GM21367 (cell line): Measurements from ENCODE around the gene MYL7.
"Not testable (repeated sequence)": the region's sequence is repeated elsewhere in the genome, so short reads cannot be mapped to it uniquely, and the experiment has no call there.

Experiments used
- ATAC-seq: cut with Tn5 transposase; IDR thresholded peaks from one replicate; pipeline ENCODE4 v1.9.1; 2021; ENCODE audit not compliant: unreplicated experiment

MYL7 gene

GRCh38 chr7:44133295-44133694 is 7.8 kb downstream of the MYL7 start:
- ATAC-seq = no peak

- ATAC-seq = no peak
Measured at GRCh38 chr7:44132039-44132438, 9.1 kb downstream of the MYL7 start.

GRCh38 chr7:44131173-44132029 is 9.7 kb downstream of the MYL7 start:
- ATAC-seq = no peak

DNA sequence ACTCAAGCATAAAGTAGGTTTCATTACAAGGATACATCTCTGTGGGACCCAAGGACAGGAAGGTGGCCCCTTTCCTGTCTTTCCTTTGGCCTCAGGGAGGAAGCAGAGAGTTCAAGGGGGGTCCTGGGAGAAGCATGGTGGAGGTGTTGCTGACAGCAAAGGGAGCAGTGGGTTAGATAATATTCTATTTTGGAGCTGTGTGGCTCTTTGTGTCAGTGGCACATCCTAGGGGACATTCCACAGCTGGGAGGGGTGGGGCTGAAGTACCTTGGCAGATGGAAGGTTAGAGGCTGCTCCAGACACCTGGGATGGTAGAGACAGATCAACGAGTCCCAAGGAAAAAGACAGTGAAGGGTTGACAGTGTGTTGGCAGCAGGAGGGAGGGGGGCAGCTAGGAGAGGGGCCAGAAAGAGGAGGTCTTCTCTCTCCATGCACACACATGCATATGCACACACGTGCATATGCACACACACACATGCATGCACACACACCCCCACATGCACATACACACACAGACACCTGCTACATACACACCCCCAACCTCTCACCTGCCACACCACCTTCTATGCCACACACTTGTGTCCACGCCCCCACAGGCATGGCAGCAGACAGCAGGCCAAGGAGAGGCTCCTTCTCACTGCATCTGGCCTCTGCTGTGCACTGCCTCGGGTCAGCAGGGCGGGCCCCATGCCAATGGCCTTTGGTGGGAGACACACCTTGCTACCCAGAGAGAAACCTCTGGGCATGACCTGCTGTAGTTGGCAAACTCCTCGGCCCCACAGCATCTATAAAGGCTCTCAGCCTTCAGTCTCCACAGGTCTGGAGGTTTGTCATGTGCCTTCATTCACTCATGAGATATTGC is 12.2 kb downstream of the MYL7 start:
- no peak for ATAC-seq

DNA sequence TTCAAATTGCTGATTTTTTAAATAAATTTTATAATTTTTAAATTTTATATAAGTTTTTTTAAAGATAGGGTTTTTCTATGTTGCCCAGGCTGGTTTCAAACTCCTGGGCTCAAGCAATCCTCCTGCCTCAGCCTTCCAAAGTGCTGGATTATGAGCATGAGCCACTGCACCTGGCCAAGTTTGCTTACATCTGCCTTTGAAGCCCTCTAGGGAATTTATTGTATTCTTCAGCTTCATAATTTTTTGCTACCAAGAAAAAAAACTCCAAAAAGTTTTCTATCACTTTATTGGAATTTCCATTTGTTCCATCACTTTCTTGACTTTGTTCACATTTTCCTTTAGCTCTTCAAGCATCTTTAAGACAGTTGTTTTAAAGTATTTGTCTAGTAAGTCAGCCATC is 14.0 kb downstream of the MYL7 start:
- ATAC-seq = no peak

- not testable (repeated sequence) for ATAC-seq
Measured at GRCh38 chr7:44126574-44126973, 14.6 kb downstream of the MYL7 start.

GRCh38 chr7:44124822-44125202 is 16.3 kb downstream of the MYL7 start:
- ATAC-seq = no peak

DNA sequence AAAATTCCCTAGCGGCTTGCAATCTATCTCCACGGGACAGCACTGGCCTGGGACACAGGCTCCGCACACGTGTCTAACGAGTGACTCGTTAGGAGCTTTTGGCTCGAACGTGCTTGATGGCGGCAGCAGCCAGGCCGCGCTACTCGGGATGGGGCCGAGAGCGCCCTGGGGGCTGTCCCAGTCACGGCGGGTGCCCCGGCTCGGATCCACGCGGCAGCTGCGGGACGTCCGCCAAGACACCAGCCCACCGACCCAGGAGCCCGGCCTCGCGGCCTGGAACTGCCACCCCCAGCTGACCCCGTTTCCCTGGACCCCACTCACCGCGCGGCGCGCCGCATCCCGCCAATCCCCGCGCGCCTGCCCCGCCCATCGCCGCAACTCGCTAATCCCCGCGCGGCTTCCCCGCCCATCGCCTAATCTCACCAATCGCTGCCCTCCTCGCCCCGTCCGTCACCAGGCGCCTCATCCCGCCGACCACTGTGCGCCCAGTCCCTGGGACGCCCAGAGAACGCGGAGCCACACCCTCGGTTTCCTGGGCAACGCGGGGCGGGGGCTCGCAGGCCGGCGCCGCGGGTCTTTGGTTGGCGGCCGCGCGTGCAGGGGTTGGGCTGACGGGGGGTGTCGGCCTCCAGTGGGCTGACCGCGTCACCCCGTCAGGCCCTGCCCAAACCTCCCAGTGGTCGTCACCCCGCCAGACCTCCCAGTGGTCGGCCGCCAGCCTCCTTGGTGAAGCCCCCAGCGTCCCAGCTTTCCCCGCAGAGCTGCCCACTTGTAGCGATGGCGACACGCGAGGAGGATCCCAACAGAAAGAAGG is 17.7 kb downstream of the MYL7 start, which contains the start of gene POLD2:
POLD2 (minus strand) TSS at position 359 of the 814 bp plus-strand sequence. CDS start 1,495 bp downstream, outside the sequence.
- peak; percentile 98 for ATAC-seq

- ATAC-seq = no peak
Measured at GRCh38 chr7:44122529-44122928, 18.6 kb downstream of the MYL7 start.

DNA sequence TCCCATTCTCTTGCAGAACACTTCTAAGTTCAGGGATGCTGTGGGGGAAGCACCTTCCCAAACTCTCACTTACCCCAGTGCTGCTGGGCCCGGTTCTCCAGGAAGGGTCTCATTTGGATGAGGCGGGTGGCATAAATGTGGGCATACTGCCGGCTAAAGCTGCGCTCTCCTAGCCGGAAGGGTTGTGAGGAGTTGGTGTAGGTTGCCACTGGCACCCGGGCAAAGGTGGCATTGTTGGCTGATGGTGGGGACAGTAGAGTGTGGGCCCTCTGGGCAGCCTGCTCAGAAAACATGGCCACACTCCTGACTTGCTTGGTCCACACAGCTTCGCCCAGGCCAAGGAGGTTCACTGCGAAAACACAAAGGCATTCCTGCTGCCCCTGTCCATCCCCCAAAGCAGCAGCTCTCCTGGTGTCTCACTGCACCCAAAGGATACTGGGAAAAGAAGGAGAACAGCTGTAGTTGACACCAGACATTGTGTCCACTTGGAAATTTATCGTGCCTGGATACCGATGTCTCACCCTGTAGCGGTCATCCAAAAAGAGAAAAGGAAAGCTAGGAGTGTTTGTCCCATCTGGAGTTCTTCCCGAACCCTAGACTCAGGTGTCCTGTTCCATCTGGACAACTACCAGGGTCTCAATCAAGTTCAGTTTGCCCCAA is 19.2 kb downstream of the MYL7 start:
- no peak for ATAC-seq

GRCh38 chr7:44120395-44120794 is 20.7 kb downstream of the MYL7 start:
- ATAC-seq = no peak

GRCh38 chr7:44119829-44120380 is 21.2 kb downstream of the MYL7 start:
- no peak for ATAC-seq

- ATAC-seq = no peak
Measured at GRCh38 chr7:44117801-44118429, 23.2 kb downstream of the MYL7 start.

- no peak for ATAC-seq
Measured at GRCh38 chr7:44116789-44117666, 24.1 kb downstream of the MYL7 start.

GRCh38 chr7:44116087-44116788 is 24.9 kb downstream of the MYL7 start:
- ATAC-seq = no peak

- ATAC-seq = no peak
Measured at GRCh38 chr7:44114586-44115310, 26.4 kb downstream of the MYL7 start.

- ATAC-seq = no peak
Measured at GRCh38 chr7:44113764-44114354, 27.3 kb downstream of the MYL7 start.
